HS-27A (cell line): ENCODE results near the gene ARHGAP26.
A peak's percentile ranks its signal among the peaks of the same experiment; 100 is the strongest.
"Not testable (repeated sequence)": the region's sequence is repeated elsewhere in the genome, so short reads cannot be mapped to it uniquely, and the experiment has no call there.

Source experiments
- DNase-seq: peaks from one replicate; pipeline ENCODE4 v3.0.0-alpha.2; 2012; ENCODE audit warnings: low read depth, missing footprints

ARHGAP26 gene

GRCh38 chr5:142959683-142960657 lies 189.8 kb downstream of the ARHGAP26 start:
- no peak for DNase-seq

GRCh38 chr5:142961440-142962173 lies 191.4 kb downstream of the ARHGAP26 start:
- DNase-seq, result no peak

- DNase-seq, result no peak
Measured at GRCh38 chr5:142962174-142962533, 192.0 kb downstream of the ARHGAP26 start.

- DNase-seq, result not testable (repeated sequence)
Measured at GRCh38 chr5:142965258-142966120, 195.3 kb downstream of the ARHGAP26 start.

- DNase-seq, result no peak
Measured at GRCh38 chr5:142966121-142966420, 195.9 kb downstream of the ARHGAP26 start.

GRCh38 chr5:142969186-142969585 lies 199.0 kb downstream of the ARHGAP26 start:
- no peak for DNase-seq

- no peak for DNase-seq
Measured at GRCh38 chr5:142969624-142970439, 199.7 kb downstream of the ARHGAP26 start.

GRCh38 chr5:142970440-142971030 lies 200.4 kb downstream of the ARHGAP26 start:
- no peak for DNase-seq

- DNase-seq, result no peak
Measured at GRCh38 chr5:142971303-142972013, 201.3 kb downstream of the ARHGAP26 start.

GRCh38 chr5:142972064-142972570 lies 201.9 kb downstream of the ARHGAP26 start:
- no peak for DNase-seq

- DNase-seq, result no peak
Measured at GRCh38 chr5:142973932-142974331, 203.8 kb downstream of the ARHGAP26 start.

GRCh38 chr5:142974409-142974808 lies 204.2 kb downstream of the ARHGAP26 start:
- DNase-seq, result no peak

- no peak for DNase-seq
Measured at GRCh38 chr5:142976861-142977260, 206.7 kb downstream of the ARHGAP26 start.

- peak; percentile 55 for DNase-seq
Measured at GRCh38 chr5:142977363-142978051, 207.3 kb downstream of the ARHGAP26 start.

- DNase-seq, result no peak
Measured at GRCh38 chr5:142978252-142978651, 208.1 kb downstream of the ARHGAP26 start.

GRCh38 chr5:142978726-142979125 lies 208.5 kb downstream of the ARHGAP26 start:
- no peak for DNase-seq

GRCh38 chr5:142979636-142980035 lies 209.5 kb downstream of the ARHGAP26 start:
- no peak for DNase-seq

- DNase-seq, result no peak
Measured at GRCh38 chr5:142981475-142981874, 211.3 kb downstream of the ARHGAP26 start.
